Tibial artery (tissue), 4 donors: ENCODE data around the gene FOXK1.
A peak's percentile ranks its signal among the peaks of the same experiment; 100 is the strongest.

ENCODE experiments used
- DNase-seq, 2 donors: peaks; one replicate each; pipeline ENCODE4 v3.0.0-alpha.2; 2019
- H3K27ac ChIP-seq, 2 donors: fragments of 200-600 bp; sonication (generic) in 1 of 2; 1 replicate in 1 of 2; 2 replicates in 1 of 2; pipeline ENCODE4 v1.5.1; 2018 to 2019; ENCODE audit warnings: mild to moderate bottlenecking in 1 of 2
- H3K27me3 ChIP-seq, 2 donors: fragments of 200-600 bp; sonication (generic) in 1 of 2; one replicate each; pipeline versions ENCODE4 v1.5.1 to v1.6.0; 2016 to 2019
- H3K36me3 ChIP-seq, 3 donors: fragments of 200-600 bp; sonication (generic) in 2 of 3; one replicate each; pipeline ENCODE4 v1.5.1; 2016 to 2019; ENCODE audit warnings: mild to moderate bottlenecking in 2 of 3
- H3K4me1 ChIP-seq, 4 donors: fragments of 200-600 bp; sonication (generic) in 2 of 4; 1 replicate in 3 of 4; 2 replicates in 1 of 4; pipeline ENCODE4 v1.5.1; 2016 to 2019
- H3K4me3 ChIP-seq, 2 donors: fragments of 200-600 bp; sonication (generic) in 1 of 2; 1 replicate in 1 of 2; 2 replicates in 1 of 2; pipeline ENCODE4 v1.5.1; 2018 to 2019; ENCODE audit warnings: mild to moderate bottlenecking in 2 of 2
- H3K9me3 ChIP-seq, 3 donors: fragments of 200-600 bp; sonication (generic) in 1 of 3; one replicate each; pipeline ENCODE4 v1.5.1; 2016 to 2019
- intact Hi-C: fragments of 100-400 bp; cut with DNase I; formaldehyde crosslinking; loops from one replicate; pipeline ENCODE4 v1.15.0; 2023; ENCODE audit warnings: low total_unique reads
- TF ChIP-seq, protein P1 (sequence below), 2 experiments: fragments of 200-600 bp in 1 of 2; fragments of 450-650 bp in 1 of 2; IDR thresholded peaks; one replicate each; pipeline ENCODE4 v1.5.1; 2017 to 2019; ENCODE audit warnings: antibody characterized with exemption in 2 of 2, mild to moderate bottlenecking in 1 of 2, moderate library complexity in 1 of 2

Gene FOXK1

GRCh38 chr7:4748231-4748681, 66.2 kb downstream of the FOXK1 start:
- Histone ChIP-seq H3K9me3 (no peaks in the 10 kb centered on the region), H3K4me3 (no peak overlapping the region), H3K4me1 (peaks cover 0 to 72% (median 54%) of the 10 kb centered on the region in 4 donors), H3K27me3 (no peaks in the 10 kb centered on the region), H3K27ac (peak overlapping the region; percentile 80 to 91), H3K36me3 (peaks cover 0 to 39% (median 4%) of the 10 kb centered on the region in 3 donors)
- intact Hi-C loops: no loop called here
- TF ChIP-seq, protein P1, sequence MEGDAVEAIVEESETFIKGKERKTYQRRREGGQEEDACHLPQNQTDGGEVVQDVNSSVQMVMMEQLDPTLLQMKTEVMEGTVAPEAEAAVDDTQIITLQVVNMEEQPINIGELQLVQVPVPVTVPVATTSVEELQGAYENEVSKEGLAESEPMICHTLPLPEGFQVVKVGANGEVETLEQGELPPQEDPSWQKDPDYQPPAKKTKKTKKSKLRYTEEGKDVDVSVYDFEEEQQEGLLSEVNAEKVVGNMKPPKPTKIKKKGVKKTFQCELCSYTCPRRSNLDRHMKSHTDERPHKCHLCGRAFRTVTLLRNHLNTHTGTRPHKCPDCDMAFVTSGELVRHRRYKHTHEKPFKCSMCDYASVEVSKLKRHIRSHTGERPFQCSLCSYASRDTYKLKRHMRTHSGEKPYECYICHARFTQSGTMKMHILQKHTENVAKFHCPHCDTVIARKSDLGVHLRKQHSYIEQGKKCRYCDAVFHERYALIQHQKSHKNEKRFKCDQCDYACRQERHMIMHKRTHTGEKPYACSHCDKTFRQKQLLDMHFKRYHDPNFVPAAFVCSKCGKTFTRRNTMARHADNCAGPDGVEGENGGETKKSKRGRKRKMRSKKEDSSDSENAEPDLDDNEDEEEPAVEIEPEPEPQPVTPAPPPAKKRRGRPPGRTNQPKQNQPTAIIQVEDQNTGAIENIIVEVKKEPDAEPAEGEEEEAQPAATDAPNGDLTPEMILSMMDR (IDR thresholded peaks at IDR 0.05): no peak
- DNase-seq: no peak

DNA sequence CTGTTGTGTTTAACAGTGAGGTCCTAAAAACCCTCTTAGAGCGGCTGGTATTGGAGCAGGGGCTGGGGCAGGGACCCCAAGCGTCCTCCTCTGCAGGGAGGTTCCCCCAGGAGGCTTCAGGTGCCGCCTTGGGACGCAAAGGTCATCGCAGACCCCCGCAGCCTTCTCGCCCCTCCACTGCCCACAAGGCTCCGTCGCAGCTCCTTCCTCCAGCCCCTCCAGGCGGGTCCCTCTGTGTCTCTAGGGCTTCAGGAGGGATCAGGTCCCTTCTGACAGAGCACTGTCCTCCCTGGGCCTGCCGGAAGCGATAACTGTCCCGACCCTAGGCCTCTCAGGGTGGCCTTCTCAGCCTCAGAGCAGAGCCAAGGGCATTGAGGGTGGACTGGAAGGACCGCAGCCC, 67.3 kb downstream of the FOXK1 start:
- Histone ChIP-seq H3K4me3 (no peak overlapping the region), H3K27me3 (no peaks in the 10 kb centered on the region), H3K36me3 (peaks cover 0 to 39% (median 2%) of the 10 kb centered on the region in 3 donors), H3K4me1 (peaks cover 0 to 72% (median 51%) of the 10 kb centered on the region in 4 donors), H3K9me3 (no peaks in the 10 kb centered on the region), H3K27ac (peak overlapping the region; percentile 80 to 91)
- intact Hi-C loops: no loop called here
- TF ChIP-seq, protein P1 (IDR thresholded peaks at IDR 0.05): no peak
- no peak for DNase-seq

DNA sequence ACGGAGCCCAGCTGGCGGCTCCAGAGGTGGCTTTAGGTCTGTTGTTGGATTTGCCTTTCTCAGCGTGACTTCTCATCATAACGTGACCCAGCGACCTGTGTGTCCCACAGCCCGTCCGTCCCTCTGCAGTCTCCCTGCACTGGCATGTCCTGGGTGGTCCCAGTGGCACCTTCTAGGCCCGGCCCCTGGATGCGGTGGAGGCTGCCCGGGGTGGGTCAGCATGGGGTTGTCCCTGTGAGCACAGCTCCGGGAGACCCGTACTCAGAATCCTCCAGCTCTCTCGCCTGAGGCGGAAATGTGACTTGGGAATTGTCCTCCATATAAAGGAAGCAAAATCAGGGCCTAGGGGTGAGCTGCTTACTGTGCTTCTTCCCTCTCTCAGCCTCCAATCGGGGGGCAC, 67.7 kb downstream of the FOXK1 start:
- TF ChIP-seq, protein P1 (IDR thresholded peaks at IDR 0.05): no peak
- H3K4me3 ChIP-seq: no peak overlapping the region
- no peak for DNase-seq
- intact Hi-C loops: loop anchor here (5.0 kb wide), 1 partner anchor 67 kb away; the partner anchor contains the start of gene FOXK1
- peaks cover 4 to 43% (median 7%) of the 10 kb centered on the region in 3 donors for H3K36me3 ChIP-seq
- H3K9me3 ChIP-seq: no peaks in the 10 kb centered on the region
- peaks cover 0 to 71% (median 47%) of the 10 kb centered on the region in 4 donors for H3K4me1 ChIP-seq
- H3K27ac ChIP-seq: peak overlapping the region; percentile 80 to 91
- no peaks in the 10 kb centered on the region for H3K27me3 ChIP-seq

DNA sequence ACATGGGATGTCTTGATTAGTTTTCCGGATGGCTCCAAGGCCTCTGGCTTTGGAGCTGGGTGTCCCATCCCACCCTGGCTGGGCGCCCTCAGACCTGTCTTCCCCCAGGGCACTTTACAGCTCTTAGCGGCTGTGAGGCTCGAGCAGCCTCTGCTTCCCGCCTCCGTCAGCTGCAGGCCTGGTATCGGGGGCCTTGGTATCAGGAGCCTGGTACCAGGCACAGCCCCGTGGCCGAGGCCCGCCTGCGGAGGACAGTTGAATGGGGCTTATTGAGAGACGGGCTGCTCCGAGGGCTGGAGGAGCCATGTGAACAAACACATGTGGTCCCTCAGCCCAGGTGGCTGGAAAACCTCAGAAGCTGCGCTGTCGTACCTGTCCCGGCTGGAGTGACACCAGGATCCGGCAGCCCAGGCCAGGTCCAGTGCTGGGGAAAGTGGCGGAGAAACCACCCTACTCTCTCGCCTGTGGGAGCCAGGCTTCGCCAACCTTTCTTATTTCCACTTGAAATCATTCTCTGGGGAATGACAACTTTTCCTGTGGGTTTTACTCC, 69.4 kb downstream of the FOXK1 start:
- intact Hi-C loops: loop anchor here (5.0 kb wide), 1 partner anchor 69 kb away; the partner anchor contains the start of gene FOXK1
- Histone ChIP-seq H3K27me3 (no peaks in the 10 kb centered on the region), H3K4me1 (peaks cover 0 to 57% (median 36%) of the 10 kb centered on the region in 4 donors), H3K27ac (peak overlapping the region; percentile 21 to 27), H3K36me3 (peaks cover 21 to 60% (median 23%) of the 10 kb centered on the region in 3 donors), H3K4me3 (no peak overlapping the region), H3K9me3 (no peaks in the 10 kb centered on the region)
- DNase-seq: no peak
- TF ChIP-seq, protein P1 (IDR thresholded peaks at IDR 0.05): no peak

GRCh38 chr7:4753598-4754432, 71.7 kb downstream of the FOXK1 start:
- no peak overlapping the region for H3K4me3 ChIP-seq
- peaks cover 0 to 35% (median 16%) of the 10 kb centered on the region in 4 donors for H3K4me1 ChIP-seq
- H3K9me3 ChIP-seq: no peaks in the 10 kb centered on the region
- H3K36me3 ChIP-seq: peaks cover 38 to 80% (median 47%) of the 10 kb centered on the region in 3 donors
- DNase-seq: peak; percentile 56 to 84
- peak overlapping the region in 1 of 2 donors; percentile 27 for H3K27ac ChIP-seq
- intact Hi-C loops: loop anchor here (5.0 kb wide), 1 partner anchor 72 kb away; the partner anchor contains the start of gene FOXK1
- TF ChIP-seq, protein P1 (IDR thresholded peaks at IDR 0.05): peak; percentile 85 to 91
- H3K27me3 ChIP-seq: no peaks in the 10 kb centered on the region
